ENCODE results near the gene CACUL1.

The CACUL1 gene

DNA sequence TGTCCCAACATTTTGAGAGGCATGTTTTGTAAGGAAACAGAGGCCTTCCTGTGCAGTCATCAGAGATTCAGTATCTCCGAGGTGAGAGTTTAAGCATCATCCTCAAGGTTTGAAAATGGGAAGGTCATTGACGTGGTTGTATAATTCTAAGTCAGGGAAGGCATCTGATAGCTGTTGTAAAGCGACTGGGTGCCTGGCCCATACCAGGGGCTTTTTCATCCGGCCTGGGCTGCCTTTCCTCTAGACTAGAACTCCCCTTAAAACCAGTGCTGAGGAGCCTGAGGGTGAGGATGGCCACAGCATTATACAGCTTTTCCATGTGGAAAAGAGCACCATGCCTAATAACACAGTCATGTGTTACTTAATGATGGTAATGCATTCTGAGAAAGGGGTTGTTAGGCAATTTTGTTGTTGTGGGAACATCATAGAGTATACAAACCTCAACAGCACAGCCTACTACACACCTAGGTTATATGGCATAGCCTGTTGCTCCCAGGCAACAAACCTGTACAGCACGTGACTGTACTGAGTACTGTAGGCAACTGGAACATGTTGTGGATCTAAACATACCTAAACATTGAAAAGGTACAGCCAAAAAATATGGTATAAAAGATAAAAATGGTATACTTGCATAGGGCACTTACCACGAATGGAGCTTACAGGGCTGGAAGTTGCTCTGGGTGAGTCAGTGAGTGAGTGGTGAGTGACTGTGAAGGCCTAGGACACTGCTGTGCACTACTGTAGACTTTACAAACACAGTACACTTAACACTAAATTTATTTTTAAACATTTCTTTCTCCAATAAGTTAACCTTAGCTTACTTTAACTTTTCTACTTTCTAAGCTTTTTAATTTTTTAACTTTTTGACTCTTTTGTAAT, 13.5 kb upstream of the CACUL1 start:
- TF ChIP-seq, protein P1, sequence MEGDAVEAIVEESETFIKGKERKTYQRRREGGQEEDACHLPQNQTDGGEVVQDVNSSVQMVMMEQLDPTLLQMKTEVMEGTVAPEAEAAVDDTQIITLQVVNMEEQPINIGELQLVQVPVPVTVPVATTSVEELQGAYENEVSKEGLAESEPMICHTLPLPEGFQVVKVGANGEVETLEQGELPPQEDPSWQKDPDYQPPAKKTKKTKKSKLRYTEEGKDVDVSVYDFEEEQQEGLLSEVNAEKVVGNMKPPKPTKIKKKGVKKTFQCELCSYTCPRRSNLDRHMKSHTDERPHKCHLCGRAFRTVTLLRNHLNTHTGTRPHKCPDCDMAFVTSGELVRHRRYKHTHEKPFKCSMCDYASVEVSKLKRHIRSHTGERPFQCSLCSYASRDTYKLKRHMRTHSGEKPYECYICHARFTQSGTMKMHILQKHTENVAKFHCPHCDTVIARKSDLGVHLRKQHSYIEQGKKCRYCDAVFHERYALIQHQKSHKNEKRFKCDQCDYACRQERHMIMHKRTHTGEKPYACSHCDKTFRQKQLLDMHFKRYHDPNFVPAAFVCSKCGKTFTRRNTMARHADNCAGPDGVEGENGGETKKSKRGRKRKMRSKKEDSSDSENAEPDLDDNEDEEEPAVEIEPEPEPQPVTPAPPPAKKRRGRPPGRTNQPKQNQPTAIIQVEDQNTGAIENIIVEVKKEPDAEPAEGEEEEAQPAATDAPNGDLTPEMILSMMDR (IDR thresholded peaks at IDR 0.05; ENCODE audit: low read depth, low read length): no peak

DNA sequence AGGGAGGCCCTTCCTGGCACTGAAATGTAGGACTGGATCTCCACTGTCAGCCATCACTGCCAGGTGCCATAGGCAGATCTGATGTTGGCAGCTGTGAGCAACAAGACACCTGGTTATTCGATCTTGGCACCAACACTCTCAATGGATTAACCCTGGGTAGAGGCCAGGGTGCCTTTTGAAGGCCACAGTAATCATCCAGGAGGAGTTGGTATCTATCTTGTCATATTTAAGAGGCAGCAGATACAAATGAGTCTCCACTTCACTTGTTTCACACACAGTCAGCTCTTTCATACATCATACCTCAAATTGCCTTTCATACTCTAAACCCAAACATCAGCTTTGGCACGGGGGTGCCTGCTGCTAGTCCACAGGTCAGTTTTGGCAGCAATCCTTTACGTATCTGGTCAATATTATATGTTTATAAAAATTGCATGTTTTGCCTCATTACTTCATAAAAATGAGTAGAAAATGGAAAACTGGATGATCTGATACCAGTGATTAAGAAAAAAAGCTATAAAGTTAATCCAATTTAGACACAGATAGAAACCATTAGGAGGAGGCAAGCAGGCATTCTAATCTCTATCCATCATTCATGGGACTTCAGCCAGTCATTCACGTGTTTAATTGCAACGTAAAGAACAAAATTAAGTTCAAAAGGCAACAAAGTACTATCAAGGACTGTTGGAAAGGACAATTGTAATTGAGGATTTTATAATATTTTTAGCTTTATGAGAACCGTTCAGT, 12.7 kb upstream of the CACUL1 start:
- TF ChIP-seq, protein P1 (IDR thresholded peaks at IDR 0.05; ENCODE audit: low read depth, low read length): no peak
- no peak overlapping the region for H3K4me3 ChIP-seq (ENCODE audit: low read depth, low read length)

More for the DNA sequence above, 13.5 kb upstream of the CACUL1 start:
- no peak overlapping the region for H3K4me3 ChIP-seq (ENCODE audit: low read depth, low read length)

DNA sequence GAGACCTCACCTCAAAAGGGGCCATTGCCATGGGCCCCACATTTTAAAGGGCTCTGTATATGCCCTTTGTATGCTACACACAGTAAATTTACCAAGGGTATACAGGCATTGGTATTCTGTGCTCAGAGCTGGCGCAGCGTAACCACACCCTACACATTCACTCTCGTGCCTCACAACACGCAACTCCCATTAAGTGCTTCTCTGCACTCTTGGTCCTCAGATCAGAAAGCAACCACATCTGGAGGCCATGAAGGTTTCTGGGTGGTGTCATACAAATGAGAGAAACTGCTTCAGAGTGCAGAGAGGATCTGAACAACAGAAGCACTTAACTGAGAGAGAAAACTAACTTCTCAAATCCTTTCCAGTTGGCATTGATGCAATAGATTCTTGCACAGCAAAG, 9.4 kb upstream of the CACUL1 start:
- TF ChIP-seq, protein P1 (IDR thresholded peaks at IDR 0.05; ENCODE audit: low read depth, low read length): no peak
- no peak overlapping the region for H3K4me3 ChIP-seq (ENCODE audit: low read depth, low read length)

DNA sequence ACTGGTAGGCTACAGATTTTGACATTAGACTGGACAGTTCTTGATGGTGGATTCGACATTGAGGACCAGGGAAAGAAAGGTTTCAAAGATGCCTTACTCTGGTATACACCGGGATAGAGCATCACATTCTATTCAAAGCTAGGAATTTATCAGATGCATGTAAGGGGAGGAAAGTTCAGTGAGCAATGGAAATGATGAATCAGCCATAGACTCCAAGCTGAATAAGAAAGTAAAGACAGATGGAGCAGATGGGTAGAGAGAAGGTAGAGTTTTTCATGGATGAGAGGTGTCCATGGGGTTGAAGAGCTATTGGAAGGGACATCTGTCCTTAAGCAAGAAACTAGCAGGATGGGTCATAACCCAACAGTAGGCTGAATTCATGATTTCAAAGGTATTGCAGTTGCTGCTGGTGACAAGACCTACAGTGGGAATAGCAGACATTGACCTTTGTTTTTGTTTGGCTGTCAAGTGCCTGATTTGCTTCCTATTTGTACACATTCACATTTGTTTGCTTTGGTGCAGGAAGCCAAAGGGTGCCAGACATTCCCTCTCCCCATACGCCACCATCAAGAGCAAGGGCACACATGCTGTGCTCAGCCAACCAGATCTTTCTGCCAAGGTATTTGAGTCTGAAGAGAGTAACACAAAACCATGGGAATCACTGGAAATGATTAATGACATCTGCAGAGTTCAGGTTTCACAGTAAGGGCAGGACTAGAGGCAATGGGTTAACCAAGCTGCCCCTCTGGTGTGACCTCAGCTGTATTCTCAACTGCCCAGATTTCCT, 8.6 kb upstream of the CACUL1 start:
- no peak overlapping the region for H3K4me3 ChIP-seq (ENCODE audit: low read depth, low read length)
- TF ChIP-seq, protein P1 (IDR thresholded peaks at IDR 0.05; ENCODE audit: low read depth, low read length): no peak

DNA sequence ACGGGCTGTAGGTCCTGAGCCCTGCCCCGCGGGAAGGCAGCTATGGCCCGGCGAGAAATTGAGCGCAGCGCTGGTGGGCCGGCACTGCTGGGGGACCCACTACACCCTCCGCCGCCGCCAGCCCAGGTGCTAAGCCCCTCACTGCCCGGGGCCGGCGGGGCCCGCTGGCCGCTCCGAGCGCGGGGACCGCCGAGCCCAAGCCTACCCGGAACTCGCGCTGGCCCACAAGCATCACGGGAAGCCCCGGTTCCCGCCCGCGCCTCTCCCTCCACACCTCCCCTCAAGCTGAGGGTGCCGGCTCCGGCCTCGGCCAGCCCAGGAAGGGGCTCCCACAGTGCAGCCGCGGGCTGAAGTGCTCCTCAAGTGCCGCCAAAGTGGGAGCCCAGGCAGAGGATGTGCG, 5.5 kb upstream of the CACUL1 start:
- no peak overlapping the region for H3K4me3 ChIP-seq (ENCODE audit: low read depth, low read length)
- TF ChIP-seq, protein P1 (IDR thresholded peaks at IDR 0.05; ENCODE audit: low read depth, low read length): no peak

- H3K4me3 ChIP-seq (ENCODE audit: low read depth, low read length): no peak overlapping the region
- TF ChIP-seq, protein P1 (IDR thresholded peaks at IDR 0.05; ENCODE audit: low read depth, low read length): no peak
Observed at GRCh38 chr10:118758449-118758848, 3.7 kb upstream of the CACUL1 start.
